ENCODE data around the gene ESR1.

Gene ESR1
- total RNA-seq: 0.17 to 2.0 reads per million in 2 experiments

DNA sequence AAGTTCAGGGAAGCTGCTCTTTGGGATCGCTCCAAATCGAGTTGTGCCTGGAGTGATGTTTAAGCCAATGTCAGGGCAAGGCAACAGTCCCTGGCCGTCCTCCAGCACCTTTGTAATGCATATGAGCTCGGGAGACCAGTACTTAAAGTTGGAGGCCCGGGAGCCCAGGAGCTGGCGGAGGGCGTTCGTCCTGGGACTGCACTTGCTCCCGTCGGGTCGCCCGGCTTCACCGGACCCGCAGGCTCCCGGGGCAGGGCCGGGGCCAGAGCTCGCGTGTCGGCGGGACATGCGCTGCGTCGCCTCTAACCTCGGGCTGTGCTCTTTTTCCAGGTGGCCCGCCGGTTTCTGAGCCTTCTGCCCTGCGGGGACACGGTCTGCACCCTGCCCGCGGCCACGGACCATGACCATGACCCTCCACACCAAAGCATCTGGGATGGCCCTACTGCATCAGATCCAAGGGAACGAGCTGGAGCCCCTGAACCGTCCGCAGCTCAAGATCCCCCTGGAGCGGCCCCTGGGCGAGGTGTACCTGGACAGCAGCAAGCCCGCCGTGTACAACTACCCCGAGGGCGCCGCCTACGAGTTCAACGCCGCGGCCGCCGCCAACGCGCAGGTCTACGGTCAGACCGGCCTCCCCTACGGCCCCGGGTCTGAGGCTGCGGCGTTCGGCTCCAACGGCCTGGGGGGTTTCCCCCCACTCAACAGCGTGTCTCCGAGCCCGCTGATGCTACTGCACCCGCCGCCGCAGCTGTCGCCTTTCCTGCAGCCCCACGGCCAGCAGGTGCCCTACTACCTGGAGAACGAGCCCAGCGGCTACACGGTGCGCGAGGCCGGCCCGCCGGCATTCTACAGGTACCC is at the start of gene ESR1:
ESR1 (plus strand) TSS at position 170 of the 858 bp plus-strand sequence; CDS start at position 401, 231 bp downstream.
- no peak for DNase-seq (ENCODE audit: low read depth)

DNA sequence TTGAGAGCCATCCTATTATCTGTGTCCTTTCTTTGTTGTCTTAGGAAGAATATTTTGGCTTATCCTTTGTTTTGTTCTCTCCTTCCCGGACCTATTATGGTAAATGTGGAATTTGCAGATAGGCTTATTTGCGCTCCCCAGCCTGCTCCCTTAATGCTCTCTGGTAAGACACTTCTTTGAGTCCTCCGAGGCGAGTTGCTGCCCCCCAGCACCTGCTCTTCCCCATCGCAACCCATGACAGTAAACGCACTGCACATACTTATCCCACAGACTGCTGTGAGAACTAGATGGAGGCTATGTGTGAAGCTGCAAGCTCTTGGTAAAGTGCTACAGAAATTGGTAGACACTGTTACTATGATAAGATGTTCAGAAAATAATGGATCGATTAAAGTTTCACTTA is 47.0 kb upstream of the ESR1 start:
- DNase-seq (ENCODE audit: low read depth): no peak

DNA sequence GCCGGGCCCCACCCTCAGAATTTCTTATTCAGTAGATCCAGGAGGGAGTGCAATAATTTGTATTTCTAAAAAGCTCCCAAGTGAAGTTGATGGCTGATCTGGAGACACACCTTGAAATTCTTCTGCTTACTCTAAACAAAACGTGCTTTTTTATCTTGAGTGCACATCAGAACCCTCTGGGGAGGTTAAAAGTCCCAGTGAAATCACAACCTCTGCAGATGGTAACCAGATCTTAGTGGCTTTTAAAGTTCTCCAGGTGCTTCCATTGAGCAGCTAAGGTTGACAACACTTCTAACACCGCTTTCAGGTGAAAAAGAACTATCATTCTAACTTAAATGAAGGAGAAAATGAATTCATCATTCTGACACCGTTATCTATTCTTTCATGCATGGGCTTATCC is 45.6 kb upstream of the ESR1 start:
- DNase-seq (ENCODE audit: low read depth): no peak

DNA sequence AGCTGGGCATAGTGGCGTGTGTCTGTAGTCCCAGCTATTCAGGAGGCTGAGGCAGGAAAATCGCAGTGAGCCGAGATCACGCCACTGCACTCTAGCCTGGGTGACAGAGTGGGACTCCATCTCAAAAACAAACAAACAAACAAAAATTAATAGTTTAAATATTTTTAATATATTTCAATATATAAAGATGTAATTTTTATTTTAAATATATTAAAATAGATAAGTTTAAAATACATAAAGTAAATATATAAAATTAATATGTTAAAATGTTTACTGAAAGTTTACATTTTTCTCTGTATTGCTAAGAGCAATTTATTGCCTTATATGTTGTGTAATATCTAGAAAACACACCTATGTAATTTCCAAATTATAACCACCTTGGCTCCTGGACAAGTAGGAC is 44.7 kb upstream of the ESR1 start:
- no peak for DNase-seq (ENCODE audit: low read depth)

- DNase-seq (ENCODE audit: low read depth): no peak
These were observed 44.2 kb upstream of the ESR1 start for GRCh38 chr6:151763303-151763702.

- DNase-seq (ENCODE audit: low read depth): no peak
These were observed 43.4 kb upstream of the ESR1 start for GRCh38 chr6:151763938-151764680.

DNA sequence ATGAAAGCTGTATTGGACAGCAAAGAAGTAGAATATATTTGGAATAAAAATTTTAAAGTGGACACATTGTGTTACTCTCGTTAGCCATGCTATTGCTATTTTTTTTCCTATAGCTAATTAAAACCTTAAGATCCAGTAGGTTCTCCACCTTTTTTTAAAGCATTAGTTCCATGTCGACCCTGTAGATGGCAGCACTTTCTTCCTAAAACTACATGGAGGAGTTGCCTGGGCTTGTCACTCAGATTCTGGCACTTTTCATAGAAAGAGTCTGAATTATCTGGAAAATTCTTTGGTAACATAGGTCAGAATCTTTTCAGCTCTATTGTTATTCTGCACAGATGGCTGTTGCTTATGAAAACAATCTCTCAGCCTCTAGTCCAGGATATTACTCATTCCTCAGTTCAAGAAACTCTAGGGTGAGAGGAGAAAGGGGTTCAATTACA is 42.0 kb upstream of the ESR1 start:
- peak; percentile 9 for DNase-seq (ENCODE audit: low read depth)

DNA sequence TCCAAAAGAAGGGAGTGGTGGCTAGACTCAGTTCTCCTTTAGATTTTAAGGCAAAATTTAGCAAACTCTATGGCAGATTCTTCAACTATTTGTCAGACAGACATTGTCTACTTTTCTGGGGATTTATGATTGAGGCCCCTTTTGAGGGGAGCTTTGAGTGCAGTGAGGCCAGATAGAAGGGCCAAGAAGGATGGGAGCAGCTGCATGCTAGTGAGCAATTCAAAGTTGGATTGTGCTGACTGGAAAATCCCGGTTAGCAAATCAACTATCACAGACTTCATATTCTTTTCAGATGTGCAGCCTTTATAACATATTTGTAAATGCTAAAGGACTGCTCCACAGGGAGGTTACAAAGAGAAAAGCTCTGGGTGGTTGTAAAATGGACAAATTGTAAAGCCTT is 35.0 kb upstream of the ESR1 start:
- no peak for DNase-seq (ENCODE audit: low read depth)

DNA sequence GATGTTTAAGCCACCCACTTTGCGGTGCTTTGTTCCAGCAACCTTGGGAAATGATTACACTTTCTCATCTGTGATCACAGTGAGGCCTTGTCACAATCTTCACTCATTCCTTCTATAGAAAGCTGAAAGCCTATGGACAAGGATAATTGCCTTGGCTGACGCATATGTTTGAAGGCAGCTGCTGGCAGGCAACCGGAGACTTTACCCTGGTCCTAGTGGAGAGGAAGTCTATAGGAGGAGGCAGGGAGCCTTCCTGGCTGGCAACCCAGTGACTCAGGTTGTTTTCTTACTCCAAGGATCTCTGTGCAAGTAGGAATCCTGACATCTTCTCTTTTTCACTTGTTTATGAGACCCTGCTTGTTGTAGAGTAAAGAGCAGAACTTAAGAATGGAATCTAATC is 34.1 kb upstream of the ESR1 start:
- DNase-seq (ENCODE audit: low read depth): no peak

DNA sequence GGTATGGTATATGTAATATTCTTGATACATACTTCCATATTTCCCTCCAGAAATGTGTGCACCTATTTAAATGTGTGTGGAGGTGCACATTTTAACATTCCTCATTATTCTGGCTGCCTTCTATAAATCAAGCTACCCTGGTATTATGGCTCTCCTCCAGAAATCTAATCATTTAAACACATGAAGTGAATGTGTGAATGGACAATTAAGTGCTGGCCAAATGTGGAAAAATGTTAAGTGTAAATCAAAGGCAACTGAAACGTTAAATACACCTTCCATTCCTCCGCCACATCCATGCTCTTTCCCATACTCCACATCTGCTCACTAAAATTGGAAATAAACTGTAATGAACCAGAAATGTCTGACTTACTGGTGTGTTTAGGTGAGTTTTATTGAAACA is 24.9 kb upstream of the ESR1 start:
- DNase-seq (ENCODE audit: low read depth): no peak

DNA sequence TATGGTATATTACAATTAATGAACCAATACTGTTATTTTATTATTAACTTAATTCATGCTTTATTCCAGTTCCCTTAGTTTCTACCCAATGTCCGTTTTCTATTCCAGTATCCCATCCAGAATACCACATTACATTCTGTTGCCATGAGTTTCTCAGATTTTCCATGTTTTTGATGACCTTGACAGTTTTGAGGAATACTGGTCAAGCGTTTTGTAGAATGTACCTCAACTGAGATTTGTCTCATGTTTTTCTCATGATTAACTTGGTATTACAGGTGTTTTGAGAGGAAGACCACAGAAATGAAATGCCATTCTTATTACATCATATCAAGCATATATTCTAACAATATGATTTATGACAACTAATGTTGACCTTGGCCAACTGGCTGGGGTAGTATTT is 23.8 kb upstream of the ESR1 start:
- no peak for DNase-seq (ENCODE audit: low read depth)

DNA sequence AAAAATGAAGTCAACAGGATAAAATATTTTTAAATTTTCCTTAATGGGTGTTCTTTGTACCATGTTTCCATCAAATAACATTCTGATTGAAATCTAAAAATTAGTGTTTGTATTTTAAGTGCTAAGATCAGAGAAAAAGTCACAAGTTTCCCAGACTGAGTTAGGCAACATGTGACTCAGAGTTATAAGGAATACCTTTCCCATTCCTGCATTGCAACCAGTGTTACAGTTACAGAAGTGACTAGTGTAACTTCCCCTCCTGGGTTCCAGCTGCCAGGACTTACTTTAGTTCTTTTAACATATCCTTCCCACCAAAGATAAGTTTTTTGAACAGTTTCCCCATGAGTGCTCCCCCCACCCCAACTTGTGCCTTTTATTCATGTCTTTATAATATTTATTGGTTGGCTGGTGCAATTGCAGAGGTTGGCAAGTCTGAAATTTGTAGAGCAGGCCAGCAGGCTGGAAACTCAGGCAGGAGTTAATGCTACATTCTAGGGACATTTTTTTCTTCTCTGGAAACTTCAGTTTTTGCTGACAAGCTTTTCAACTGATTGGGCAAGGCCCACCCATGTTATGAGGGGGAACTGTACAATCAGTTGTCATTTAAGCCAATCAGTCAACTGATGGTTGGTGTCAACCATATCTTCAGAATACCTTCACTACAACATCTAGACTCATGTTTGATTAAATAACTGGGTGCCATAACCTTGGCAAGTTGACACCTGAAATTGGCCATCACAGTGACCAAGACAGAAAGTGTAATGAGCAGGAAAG is 22.9 kb upstream of the ESR1 start:
- DNase-seq (ENCODE audit: low read depth): no peak

DNA sequence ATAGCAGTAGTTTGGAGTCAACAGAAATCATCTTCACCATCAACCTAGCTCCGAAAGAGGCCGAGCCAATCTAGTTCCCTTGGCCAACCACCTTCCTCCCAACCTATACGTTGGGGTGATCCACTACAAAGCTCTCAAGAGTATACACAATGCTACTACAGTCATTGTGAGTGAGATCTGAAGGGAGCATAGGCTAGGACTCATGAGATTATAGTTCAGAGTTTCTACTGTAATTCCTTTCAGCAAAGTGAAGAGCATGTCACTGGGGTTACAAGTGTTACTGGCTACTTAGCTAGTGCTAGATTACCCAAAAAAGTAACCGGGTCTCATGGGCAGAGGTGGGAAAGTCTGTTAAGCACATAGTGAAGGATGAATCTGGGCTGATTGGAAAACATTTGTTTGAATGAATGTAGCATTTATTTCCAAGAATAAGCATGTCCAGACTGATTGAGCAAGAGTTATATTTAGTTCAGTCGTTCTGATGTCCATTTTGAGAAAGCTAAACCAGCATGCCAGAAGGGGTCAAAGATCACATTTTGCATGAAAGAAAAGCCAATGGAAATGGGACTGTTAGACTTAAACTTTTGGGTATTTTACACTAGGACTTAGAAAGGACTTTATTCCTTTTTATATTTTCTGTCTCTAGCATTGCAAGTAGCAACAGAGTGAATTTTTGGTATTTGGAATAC is 10.5 kb upstream of the ESR1 start:
- no peak for DNase-seq (ENCODE audit: low read depth)

- DNase-seq (ENCODE audit: low read depth): no peak
These were observed 3.7 kb upstream of the ESR1 start for GRCh38 chr6:151803743-151804142.

DNA sequence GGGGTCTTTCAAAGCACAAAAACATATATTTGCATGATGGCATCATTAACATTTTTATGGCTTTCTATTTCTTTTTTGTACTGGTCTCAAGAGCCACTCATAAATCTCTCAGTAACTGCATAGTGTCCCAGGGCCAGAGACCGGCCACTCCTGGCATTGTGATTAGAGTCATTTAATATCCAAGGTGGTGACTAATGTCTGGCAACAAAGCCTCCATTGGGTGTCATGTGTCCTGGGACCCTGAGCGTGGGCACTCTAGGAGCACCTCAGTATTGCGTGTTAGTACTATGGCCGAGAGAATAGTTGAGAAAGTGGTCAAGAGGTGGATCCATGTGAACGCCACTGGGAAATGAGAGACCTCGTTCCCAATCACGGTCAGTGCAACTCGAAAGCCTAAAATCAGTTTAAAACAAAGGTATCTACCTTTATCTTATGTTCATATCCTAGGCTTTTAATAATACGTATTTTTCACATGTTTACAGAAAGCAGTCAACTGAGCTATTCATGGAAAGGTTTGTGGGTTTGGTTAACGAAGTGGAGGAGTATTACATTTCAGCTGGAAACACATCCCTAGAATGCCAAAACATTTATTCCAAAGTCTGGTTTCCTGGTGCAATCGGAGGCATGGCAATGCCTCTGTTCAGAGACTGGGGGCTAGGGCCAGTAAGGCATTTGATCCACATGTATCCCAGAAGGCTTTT is 2.7 kb upstream of the ESR1 start:
- no peak for DNase-seq (ENCODE audit: low read depth)

DNA sequence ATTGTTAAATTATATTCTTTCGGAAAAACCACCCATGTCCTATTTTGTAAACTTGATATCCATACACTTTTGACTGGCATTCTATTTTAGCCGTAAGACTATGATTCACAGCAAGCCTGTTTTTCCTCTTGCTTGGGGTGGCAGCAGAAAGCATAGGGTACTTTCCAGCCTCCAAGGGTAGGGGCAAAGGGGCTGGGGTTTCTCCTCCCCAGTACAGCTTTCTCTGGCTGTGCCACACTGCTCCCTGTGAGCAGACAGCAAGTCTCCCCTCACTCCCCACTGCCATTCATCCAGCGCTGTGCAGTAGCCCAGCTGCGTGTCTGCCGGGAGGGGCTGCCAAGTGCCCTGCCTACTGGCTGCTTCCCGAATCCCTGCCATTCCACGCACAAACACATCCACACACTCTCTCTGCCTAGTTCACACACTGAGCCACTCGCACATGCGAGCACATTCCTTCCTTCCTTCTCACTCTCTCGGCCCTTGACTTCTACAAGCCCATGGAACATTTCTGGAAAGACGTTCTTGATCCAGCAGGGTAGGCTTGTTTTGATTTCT is 2.1 kb upstream of the ESR1 start:
- no peak for DNase-seq (ENCODE audit: low read depth)

DNA sequence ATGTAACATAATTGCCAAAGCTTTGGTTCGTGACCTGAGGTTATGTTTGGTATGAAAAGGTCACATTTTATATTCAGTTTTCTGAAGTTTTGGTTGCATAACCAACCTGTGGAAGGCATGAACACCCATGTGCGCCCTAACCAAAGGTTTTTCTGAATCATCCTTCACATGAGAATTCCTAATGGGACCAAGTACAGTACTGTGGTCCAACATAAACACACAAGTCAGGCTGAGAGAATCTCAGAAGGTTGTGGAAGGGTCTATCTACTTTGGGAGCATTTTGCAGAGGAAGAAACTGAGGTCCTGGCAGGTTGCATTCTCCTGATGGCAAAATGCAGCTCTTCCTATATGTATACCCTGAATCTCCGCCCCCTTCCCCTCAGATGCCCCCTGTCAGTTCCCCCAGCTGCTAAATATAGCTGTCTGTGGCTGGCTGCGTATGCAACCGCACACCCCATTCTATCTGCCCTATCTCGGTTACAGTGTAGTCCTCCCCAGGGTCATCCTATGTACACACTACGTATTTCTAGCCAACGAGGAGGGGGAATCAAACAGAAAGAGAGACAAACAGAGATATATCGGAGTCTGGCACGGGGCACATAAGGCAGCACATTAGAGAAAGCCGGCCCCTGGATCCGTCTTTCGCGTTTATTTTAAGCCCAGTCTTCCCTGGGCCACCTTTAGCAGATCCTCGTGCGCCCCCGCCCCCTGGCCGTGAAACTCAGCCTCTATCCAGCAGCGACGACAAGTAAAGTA is 547 bp upstream of the ESR1 start:
- DNase-seq (ENCODE audit: low read depth): no peak

GRCh38 chr6:151808371-151809241 is 1.1 kb downstream of the ESR1 start:
- DNase-seq (ENCODE audit: low read depth): no peak

- DNase-seq (ENCODE audit: low read depth): no peak
These were observed 3.6 kb downstream of the ESR1 start for GRCh38 chr6:151811081-151811480.
